Left colon (tissue), 2 donors: ENCODE results near the gene ZWILCH. TPM values are rescaled to one million over a fixed set of nuclear protein-coding genes. Genes with fewer than 3 reads are reported as not detected.
A peak's percentile ranks its signal among the peaks of the same experiment; 100 is the strongest.

Source experiments
- ATAC-seq: fragments of 200-7000 bp; cut with Tn5 transposase; one replicate; pipeline ENCODE4 v1.9.1; 2020; ENCODE audit warnings: mild to moderate bottlenecking, moderate library complexity
- DNase-seq, 2 donors: peaks; one replicate each; pipeline ENCODE4 v3.0.0-alpha.2; 2020
- intact Hi-C, 2 donors: fragments of 100-400 bp; cut with DNase I in 1 of 2; cut with micrococcal nuclease in 1 of 2; formaldehyde crosslinking; loops; one replicate each; pipeline versions ENCODE4 v1.11.2 to v1.14.0; 2022; cut with DNase I, micrococcal nuclease
- total RNA-seq, 2 donors: library from RNA; stranded (reverse); fragmentation: NEBNext Ultra II Directional; extraction: Animal tissue kit (Norgen Biotek cat#: 25700); gene quantifications; one replicate each; pipeline ENCODE4 v1.2.1, GENCODE V29; 2021
- donor health status: DM: no; HTN: no; CAD: no.
- donor health status: DM: yes; HTN: yes; CAD: no.

ZWILCH gene
- total RNA-seq, 2 donors from 2014 or later: 5.7 to 9.1 TPM

- no peak for ATAC-seq
- intact Hi-C loops: no loop called here
- DNase-seq: no peak
Observed at GRCh38 chr15:66508293-66508883, 3.3 kb downstream of the ZWILCH start.

DNA sequence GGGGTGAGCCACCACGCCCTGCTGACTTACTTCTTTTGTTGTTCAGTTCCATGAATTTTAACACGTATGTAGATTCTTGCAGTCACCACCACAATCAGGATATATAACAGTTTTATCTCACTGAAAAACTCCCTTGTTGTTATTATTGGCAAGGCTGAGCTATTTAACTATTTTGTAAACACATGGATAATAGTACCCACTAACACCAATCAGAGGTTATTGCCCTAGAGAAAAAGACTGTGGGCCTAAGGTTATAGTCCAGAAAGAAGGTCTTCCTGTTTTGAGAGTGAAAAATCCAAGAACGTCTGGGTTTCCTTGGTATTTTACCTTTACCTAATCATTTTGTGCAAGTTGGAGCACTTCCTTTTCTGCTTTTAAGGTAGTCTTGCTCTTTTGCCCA lies 9.5 kb downstream of the ZWILCH start:
- no peak for ATAC-seq
- DNase-seq: no peak
- intact Hi-C loops: no loop called here

GRCh38 chr15:66515901-66516322 lies 10.8 kb downstream of the ZWILCH start:
- ATAC-seq: no peak
- no peak for DNase-seq
- intact Hi-C loops: no loop called here

DNA sequence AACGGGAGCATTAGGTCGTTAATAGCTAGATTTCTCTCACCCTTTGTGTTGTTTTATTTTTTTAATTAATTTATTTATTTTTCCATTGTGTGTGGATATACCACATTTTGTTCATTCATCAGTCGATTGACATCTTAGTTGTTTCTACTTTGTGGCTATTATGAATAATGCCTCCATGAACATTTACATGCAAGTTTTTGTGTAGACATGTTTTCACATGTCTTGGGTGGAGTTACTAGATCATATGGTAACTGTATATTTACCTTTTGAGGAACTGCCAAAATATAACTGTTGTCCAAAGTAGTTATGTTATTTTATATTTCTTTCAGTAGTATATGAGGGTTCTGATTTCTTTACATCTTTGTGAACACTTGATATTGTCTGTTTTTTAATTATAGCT lies 18.8 kb downstream of the ZWILCH start:
- ATAC-seq (no peak), DNase-seq (no peak)
- intact Hi-C loops: no loop called here

GRCh38 chr15:66524838-66525237 lies 19.7 kb downstream of the ZWILCH start:
- DNase-seq (no peak), ATAC-seq (no peak)
- intact Hi-C loops: no loop called here

DNA sequence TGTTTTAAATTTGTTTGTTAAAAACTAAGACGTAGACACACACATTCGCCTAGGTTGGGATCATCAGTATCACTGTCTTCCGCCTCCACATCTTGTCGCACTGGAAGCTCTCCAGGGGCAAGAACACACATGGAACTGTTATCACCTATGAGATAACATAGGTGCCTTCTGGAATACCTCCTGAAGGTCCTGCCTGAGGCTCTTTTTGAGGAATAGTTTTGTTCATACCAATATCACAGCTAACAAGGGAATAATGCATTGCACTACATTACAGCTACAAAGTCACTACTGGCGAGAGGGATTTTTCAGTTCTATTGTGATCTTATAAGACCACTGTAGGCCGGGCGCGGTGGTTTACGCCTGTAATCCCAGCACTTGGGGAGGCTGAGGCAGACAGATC lies 29.9 kb downstream of the ZWILCH start:
- DNase-seq: no peak
- intact Hi-C loops: no loop called here
- no peak for ATAC-seq

- no peak for ATAC-seq
- intact Hi-C loops: no loop called here
- no peak for DNase-seq
Observed at GRCh38 chr15:66542896-66543295, 37.8 kb downstream of the ZWILCH start.

DNA sequence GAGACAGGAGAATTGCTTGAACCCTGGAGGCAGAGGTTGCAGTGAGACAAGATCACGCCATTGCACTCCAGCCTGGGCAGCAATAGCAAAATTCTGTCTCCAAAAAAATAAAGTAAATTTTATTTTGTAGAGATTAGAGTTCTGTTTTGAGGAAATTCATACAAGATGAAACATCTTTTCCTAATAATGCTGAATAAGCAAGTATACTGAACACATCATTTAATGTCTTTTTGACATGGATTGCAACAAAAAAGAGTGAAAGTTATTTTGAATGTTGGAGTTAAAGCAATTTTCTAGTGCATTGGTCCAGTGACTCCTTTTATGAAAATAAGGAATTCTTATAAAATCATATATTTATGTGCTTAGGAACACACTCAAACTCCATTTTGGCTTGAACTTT lies 40.1 kb downstream of the ZWILCH start:
- intact Hi-C loops: no loop called here

DNA sequence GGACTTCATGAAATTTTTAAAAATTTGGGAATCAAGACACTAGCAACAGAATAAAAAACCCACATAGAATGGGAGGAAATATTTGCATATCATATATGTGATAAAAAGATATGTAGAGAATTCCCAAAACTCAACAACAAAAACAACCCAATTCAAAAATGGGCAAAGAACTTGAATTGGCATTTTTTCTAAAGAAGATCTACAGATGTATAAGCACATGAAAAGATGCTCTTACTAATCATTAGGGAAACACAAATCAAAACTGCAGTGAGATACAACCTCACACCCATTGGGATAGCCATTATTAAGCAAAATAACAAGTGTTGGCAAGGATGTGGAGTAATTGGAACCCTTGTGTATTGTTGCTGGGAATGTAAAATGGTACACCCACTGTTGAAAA lies 50.6 kb downstream of the ZWILCH start:
- ATAC-seq (no peak), DNase-seq (no peak)
- intact Hi-C loops: no loop called here

More for the DNA sequence above, 40.1 kb downstream of the ZWILCH start:
- ATAC-seq: no peak
- no peak for DNase-seq

- ATAC-seq (no peak), DNase-seq (no peak)
- intact Hi-C loops: no loop called here
Observed at GRCh38 chr15:66558271-66558670, 53.1 kb downstream of the ZWILCH start.

DNA sequence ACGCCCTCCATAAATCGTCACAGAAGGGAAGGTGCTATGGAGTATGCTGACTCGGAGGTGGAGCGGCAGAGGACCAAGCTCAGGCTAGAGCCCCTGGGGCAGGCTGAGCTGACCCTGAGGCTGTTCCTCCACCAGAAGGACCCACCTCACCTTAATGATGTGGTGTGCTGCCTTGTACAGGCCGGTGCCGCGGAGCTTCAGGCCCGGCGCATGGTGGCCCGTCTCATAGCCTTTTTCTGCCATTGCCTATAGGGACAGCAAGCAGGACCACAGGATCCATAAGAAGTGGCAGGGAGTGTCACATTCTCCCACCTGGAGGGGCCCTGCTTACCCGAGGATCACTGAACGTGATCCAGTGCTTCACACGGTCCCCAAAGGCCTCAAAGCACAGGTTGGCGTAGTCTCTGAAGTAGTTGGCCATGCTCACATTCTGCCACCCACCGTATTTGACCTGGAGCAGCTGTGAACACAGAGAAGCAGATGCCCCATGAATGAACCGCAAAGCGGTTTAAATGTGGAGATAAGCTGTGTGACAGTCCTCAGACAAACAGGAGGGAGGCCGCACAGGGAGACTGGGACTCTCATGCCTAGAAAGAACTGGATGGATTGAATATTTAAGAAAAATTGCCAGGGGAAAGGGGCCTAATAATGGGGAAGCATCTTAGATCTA lies 55.9 kb downstream of the ZWILCH start:
- intact Hi-C loops: no loop called here
- DNase-seq (no peak), ATAC-seq (no peak)

- intact Hi-C loops: no loop called here
- ATAC-seq (no peak), DNase-seq (no peak)
Observed at GRCh38 chr15:66563126-66563525, 58.0 kb downstream of the ZWILCH start.

DNA sequence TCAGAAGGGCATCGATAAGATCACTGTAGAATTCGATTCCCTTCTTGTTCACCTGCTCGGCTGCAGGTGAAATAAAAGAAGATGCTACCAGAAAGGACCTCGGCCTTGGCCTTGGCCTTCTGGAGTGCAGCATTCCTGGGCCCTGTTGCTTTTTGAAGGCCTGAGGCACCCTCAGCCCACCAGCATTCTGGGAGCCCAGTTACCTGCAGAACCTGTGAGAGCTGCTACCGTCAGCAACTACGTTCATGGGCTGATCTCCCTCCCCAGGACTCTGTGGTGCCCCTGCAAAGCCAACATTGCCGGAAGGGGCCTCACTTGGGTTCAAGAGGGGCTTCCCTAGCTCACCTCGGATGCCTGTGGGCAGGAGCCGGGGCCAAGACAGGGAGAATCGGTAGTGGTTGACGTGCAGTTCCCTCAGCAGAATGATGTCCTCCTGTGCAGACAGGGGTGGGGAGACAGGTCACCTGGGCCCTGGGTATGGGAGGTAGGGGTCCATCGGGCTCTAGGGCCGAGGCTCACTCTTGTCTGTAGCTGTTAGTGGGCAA lies 58.5 kb downstream of the ZWILCH start:
- DNase-seq (no peak), ATAC-seq (no peak)
- intact Hi-C loops: no loop called here

DNA sequence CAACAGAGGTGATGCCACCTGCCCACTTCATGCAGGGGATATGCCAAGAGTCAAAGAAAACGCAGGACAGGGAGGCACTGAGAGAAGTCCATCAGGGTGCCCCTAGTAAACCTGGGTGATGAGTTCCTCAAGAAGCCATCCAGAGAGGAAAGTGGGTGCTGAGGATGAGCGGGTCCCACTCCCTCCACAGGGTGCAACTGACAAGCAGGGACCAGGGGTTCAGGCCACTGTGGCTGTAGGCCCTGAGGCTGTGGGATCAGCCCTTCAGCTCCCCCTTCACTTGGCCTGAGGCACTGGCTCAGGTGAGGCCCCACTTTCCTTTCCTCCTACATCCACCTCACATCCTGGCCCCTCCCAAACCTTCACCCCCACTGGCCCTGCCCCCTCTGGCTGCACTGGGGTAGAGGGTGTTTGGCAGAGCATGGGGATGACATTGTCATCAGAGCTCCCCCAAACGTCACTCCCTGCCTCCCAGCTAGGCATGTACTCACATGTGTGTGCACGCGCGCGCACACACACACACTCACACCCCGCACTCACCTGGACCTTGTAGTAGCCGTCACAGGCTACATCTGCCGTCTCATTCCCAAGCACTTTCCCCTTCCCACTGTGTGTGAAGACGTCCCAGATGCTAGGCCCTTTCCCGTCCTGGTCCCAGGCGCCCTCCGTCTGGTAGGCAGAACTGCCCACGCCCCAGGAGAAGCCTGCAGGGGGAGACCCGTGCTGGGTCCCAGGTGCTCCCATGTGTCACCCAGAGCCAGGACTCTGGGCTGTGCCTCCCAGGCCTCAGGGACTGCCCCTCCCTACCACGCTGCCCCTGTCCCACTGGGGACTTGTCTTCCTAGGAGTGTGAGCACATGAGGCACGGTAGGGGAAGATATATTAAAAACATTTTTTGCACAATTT lies 59.3 kb downstream of the ZWILCH start:
- intact Hi-C loops: no loop called here
- DNase-seq: no peak
- ATAC-seq: no peak

- no peak for ATAC-seq
- DNase-seq: no peak
- intact Hi-C loops: no loop called here
Observed at GRCh38 chr15:66565141-66565641, 60.1 kb downstream of the ZWILCH start.

GRCh38 chr15:66565741-66566144 lies 60.6 kb downstream of the ZWILCH start, which contains the start of gene LCTL:
Gene LCTL (minus strand): TSS chr15:66565998. CDS start chr15:66565365, 633 bp downstream.
- DNase-seq (no peak), ATAC-seq (no peak)
- intact Hi-C loops: no loop called here

- DNase-seq: peak; percentile 38 to 70
- ATAC-seq: peak; percentile 75
- intact Hi-C loops: no loop called here
Observed at GRCh38 chr15:66566963-66567531, 61.9 kb downstream of the ZWILCH start.

GRCh38 chr15:66567897-66568296 lies 62.8 kb downstream of the ZWILCH start:
- intact Hi-C loops: no loop called here
- DNase-seq (no peak), ATAC-seq (no peak)
